ENCODE results near the gene INSYN2B.

Gene INSYN2B

DNA sequence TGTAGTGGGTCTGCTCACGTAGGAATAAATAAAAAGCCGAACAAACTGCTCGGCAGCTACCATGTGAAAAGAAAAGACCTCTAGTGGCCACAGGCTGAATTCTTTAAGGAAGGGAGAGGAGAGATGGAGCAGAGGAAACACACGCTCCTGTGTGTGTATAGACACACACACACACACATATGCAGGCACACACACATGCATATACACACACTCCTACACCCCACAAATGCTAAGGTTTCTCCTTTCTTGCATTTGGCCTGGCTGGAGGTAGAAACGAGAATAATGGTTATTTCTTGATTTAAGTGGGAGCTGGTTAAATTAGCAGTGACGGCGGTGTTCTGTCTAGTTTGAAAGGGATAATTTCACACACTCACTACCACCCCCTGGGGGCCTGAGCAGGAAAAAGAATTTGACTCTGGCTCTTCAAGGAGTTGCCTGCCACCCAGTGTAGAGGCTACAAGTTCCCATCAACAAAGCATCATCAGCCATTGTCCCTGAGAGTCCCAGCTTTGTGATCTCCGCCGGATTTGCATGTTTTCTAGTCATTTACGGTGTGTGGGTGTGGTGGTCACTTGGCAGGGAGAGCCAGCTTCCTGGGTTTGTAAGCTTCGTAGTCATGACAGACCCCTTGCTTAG is at the start of gene INSYN2B:
INSYN2B (minus strand) TSS at position 78 of the 636 bp plus-strand sequence. CDS start 96,597 bp downstream, outside the sequence.
- peak; percentile 85 for DNase-seq (ENCODE audit: low spot score)

DNA sequence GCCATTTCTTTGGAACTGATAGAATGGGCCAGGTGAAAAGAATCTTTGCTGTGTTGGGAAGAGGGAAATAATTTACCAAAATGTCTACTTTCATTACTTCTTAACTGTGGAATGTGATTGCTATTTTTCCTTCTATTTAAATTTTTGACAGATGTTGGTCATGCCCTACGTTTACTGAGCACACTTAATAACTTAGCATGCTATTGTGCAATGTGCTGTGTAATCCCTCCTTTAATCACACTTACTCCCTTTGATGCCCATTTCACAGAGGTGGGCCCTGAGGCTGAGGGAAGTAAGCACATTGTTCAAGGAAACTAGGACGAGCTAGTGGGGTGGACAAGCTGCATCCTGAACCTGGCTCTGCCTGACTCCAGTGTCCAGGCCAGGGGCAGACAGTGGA is 47.8 kb upstream of the INSYN2B start:
- DNase-seq (ENCODE audit: low spot score): no peak

DNA sequence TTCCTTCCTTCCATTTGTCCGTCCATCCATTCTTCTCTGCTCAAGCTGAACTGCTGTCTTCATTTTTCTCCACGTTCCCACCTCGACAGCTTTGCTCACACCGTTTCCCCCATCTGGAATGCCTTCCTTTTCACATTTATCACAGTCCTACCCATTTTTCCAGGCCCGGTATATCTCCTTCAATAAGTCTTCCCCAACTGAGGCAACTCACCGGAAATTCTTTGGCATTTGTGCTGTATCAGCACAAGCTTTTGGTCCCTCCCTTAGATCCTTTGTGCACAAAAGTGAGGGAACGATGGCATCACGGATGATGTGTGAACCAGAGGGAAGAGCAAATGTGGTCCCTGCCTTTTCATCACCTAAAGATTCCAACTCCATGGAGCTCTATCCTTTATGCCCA is 45.6 kb upstream of the INSYN2B start:
- DNase-seq (ENCODE audit: low spot score): no peak

GRCh38 chr5:170021506-170021905 is 41.2 kb upstream of the INSYN2B start:
- DNase-seq (ENCODE audit: low spot score): no peak

DNA sequence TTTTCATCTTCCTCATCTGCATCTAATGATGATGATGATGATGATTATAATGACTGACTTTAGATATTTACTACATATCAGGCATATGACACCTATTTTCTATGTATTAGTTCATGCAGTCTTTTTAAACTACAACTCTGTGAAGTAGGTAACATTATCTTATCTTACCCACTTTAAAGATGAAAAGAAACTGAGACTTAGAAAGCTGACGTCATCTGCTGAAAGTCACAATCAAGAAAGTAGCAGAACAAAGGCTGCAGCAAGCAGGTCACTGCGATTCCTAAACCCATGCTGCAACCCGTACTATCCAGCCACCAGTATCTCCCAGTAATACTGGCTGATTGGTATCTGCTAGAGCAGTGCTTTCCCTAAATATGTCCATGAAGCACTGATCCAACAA is 40.1 kb upstream of the INSYN2B start:
- DNase-seq (ENCODE audit: low spot score): no peak

- DNase-seq (ENCODE audit: low spot score): no peak
Observed at GRCh38 chr5:170012622-170013021, 32.3 kb upstream of the INSYN2B start.

GRCh38 chr5:170011751-170012150 is 31.5 kb upstream of the INSYN2B start:
- no peak for DNase-seq (ENCODE audit: low spot score)

DNA sequence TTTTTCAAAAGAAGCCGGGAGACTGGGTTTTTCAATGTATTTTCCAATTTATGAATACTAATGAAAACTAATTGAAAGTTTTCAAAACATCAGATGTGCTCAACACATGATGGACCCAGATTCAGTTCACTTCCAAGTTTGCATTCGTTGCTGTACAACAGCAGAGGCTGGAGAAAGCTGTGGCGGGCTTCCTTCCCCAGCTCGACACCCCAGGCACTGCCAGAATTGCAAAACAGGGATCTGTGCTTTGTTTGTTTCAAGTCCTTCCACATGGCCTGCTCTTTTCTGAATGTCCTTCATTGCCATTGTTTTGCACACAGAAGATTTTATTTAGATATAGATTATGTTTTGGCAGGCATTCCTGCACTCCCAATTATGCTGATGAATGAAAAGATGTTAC is 30.3 kb upstream of the INSYN2B start:
- DNase-seq (ENCODE audit: low spot score): no peak

GRCh38 chr5:170008376-170008775 is 28.1 kb upstream of the INSYN2B start:
- no peak for DNase-seq (ENCODE audit: low spot score)

DNA sequence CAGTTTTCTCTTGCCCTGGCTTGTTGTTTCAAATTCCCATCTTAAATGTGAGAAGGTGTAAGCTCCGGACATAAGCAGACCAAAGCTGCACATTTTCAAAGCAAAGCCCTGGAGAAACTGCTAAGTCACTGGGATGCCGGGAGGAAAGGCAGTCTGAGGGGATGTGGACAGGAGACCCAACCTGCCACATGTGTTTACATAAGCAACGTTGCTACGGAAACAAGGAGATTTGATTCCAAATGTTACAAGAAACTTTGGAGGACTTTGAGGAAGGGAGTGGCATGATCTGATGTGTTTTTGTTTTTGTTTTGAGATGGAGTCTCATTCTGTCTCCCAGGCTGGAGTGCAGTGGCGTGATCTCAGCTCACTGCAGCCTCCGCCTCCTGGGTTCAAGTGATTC is 25.7 kb upstream of the INSYN2B start:
- DNase-seq (ENCODE audit: low spot score): no peak

- DNase-seq (ENCODE audit: low spot score): no peak
Observed at GRCh38 chr5:170000155-170000554, 19.9 kb upstream of the INSYN2B start.

DNA sequence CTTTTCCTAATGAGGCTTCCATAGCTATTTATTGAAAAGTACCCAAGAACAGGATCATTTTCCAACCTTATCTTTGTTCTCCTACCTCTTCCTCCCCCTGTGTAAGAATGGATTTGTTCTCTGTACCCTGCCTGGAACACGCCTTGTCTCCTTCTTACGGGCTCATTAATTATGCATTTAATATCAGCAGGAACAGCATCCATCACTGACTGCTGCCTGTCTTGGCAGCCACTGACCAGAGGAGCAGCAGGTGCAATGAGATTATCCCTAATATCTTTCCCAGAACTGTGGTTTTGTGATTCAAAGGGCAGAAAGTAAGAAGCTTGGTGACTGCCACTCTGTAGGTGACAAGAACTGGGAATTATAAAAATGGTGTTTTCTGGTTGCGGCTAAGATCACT is 19.3 kb upstream of the INSYN2B start:
- DNase-seq (ENCODE audit: low spot score): no peak

DNA sequence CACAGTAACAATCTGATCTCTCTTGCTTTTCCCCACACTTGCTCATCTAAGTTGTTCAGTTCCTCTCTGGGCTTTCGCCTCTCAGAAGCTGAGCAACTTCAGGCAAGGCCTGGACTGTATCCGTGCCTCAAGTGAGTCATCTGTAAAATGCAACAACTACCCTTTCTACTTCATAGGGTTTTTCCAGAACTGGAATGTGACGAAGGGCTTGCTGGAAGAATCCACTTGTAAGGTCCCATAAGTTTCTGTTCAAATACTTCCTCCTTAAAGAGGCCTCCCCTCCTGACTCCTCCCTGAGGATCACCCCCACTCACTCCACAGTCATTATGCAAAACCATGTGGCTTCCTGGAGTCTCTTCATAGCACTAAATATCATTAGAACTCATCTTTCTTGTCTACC is 17.5 kb upstream of the INSYN2B start:
- no peak for DNase-seq (ENCODE audit: low spot score)

GRCh38 chr5:169993485-169993790 is 13.1 kb upstream of the INSYN2B start:
- no peak for DNase-seq (ENCODE audit: low spot score)

DNA sequence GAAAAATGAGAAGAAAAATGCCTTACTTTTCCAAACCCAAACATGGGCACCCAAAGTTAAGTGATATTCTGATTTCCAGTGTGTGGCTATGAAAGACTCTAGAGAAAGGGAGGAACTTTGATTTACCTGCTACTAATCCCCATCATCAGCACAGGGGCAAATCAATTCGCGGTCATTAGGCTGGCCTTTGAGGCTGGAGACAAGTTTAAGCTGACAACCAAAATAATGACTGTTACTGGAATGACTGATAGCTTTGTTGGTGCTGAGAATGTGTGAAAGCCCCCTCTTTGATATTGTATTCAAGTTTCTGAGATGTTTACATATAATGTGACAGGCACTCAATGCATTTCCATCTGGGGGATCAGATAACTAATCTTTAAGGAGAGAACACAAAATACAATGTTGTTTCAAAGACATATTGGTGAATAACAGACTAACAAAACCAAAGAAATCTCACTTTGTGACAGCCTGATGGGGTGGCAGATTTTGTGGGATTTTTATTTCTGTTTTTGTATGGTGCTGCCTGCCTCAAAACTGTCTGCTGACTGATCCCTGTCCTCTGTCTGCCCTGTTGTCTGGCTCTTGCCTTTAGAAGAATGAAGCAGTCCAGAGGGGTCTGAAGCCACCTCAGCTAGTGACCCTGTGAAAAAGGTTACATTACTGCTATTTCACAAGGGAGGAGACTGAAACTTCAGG is 12.6 kb upstream of the INSYN2B start:
- no peak for DNase-seq (ENCODE audit: low spot score)

- no peak for DNase-seq (ENCODE audit: low spot score)
Observed at GRCh38 chr5:169991115-169991869, 11.0 kb upstream of the INSYN2B start.

- DNase-seq (ENCODE audit: low spot score): no peak
Observed at GRCh38 chr5:169989365-169989764, 9.1 kb upstream of the INSYN2B start.

DNA sequence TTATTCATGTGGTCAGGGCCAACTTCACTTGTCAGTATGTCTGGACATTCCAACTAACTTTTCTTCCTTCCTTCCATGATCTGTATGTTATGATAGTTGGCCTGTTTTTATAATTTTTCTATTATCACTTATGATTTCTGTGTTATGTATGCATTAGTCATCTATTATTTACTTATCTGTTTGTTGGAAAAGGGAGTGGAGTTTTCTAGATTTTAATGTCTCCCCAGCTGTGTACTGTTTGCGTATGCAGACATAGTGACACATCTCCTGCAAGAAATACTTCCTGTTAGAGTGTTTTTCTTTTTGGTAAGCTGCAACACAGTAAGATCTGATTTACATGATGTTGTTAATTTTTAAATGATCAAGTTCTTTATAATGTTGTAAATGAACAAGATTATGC is 8.7 kb upstream of the INSYN2B start:
- no peak for DNase-seq (ENCODE audit: low spot score)

DNA sequence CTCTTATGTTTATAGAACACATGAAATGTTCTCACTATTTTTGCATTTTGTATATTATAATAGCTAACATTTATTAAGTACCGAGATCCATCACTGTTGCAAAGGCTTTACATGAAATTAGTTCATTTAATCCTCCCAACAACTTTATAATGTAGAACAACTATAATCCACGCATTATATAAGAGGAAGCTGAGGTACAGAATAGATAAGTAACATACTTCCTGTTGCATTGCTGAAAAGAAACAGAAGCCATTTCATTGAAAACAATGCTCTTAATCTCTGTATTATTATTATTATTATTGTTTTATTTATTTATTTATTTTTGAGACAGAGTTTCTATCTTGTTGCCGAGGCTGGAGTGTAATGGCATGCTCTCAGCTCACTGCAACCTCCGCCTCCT is 7.9 kb upstream of the INSYN2B start:
- no peak for DNase-seq (ENCODE audit: low spot score)

- no peak for DNase-seq (ENCODE audit: low spot score)
Observed at GRCh38 chr5:169979871-169980270, 424 bp downstream of the INSYN2B start.

DNA sequence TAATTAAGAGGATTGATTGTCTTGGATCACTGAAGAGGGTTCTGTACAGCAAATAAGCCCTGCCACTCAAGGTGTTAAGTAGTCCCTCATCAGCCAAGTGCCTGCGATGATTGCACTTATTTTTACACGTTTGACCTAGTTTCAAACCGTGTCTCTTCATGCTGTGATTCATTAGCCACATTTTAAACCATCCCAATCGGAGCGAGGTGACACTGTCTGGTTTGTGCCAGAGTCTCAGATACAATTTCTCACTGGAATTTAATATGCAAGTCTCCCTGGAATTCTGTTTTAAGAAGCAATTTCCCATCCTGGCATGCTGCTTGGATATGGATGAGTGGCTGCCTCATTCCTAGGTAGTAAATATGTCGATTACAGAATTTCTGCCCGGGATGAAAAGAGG is 1.6 kb downstream of the INSYN2B start:
- no peak for DNase-seq (ENCODE audit: low spot score)

DNA sequence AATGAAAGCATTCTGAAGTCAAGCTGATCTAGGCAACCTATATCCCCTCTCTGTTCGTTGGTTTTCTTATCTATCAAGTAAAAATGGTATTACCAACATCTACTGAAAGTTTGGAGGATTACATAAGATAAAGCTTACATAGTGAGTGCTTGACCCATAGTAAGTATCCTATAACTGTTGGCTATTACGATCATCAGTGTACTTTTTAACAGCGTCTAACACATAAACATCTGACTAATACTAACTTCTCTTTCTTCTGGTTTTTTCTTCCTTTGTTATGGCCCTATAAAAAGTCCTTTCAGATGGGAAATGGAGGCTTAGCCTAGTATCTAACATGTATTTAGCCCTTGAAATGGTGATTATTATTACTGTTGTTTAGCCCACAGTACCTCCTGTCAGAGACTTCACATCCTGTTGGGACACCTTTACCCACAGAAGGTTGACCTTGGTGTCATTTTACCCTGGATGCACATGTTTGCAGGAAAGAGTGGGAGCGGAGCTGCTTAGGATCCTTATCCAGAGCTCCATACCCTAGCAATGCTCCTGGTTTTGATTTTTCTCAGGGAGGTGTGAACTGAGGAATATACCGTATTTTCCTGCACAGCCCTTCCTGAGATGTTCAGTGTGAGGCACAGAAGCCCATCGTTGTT is 6.0 kb downstream of the INSYN2B start:
- no peak for DNase-seq (ENCODE audit: low spot score)

GRCh38 chr5:169973056-169973455 is 7.2 kb downstream of the INSYN2B start:
- DNase-seq (ENCODE audit: low spot score): no peak
